Urinary bladder (tissue), 4 donors: Measurements from ENCODE around the gene ALG9. TPM values are rescaled to one million over a fixed set of nuclear protein-coding genes. Genes with fewer than 3 reads are reported as not detected.

Experiments used
- DNase-seq: peaks from one replicate; pipeline ENCODE4 v3.0.0-alpha.2; 2015; ENCODE audit errors: extremely low spot score
- H3K27ac ChIP-seq: one replicate; pipeline ENCODE4 v1.5.1; 2013; ENCODE audit warnings: low read depth, mild to moderate bottlenecking, moderate library complexity
- H3K36me3 ChIP-seq: one replicate; pipeline ENCODE4 v1.6.1; 2013; ENCODE audit warnings: mild to moderate bottlenecking, moderate library complexity; ENCODE audit not compliant: insufficient read depth
- H3K4me1 ChIP-seq: one replicate; pipeline ENCODE4 v1.6.1; 2013; ENCODE audit warnings: mild to moderate bottlenecking, moderate library complexity; ENCODE audit not compliant: insufficient read depth
- H3K4me3 ChIP-seq: one replicate; pipeline ENCODE4 v1.5.1; 2013; ENCODE audit warnings: low read depth, low read length
- WGBS: extraction: QIAGEN DNeasy Blood & Tissue Kit; methylation state at CpG from one replicate; pipeline ENCODE4 v1.1.7; 2013; 5-methylcytosine and 5-hydroxymethylcytosine counted together
- polyA plus RNA-seq: library from polyadenylated mRNA; stranded (reverse); fragments of 200-250 nt; gene quantifications from one replicate; pipeline ENCODE4 v1.2.3, GENCODE V29; 2013
- small RNA-seq: library from RNA; depleted of rRNA; stranded (forward); fragments of <200 nt; gene quantifications from one replicate; pipeline ENCODE3, GENCODE V24; 2014
- total RNA-seq: library from RNA; depleted of rRNA; stranded (reverse); fragments of >200 nt; gene quantifications from one replicate; pipeline ENCODE4 v1.2.3, GENCODE V29; 2014
- donor health status: healthy with polysubstance abuse.
- donor health status: healthy.

The ALG9 gene
- total and polyA plus RNA-seq, 2 donors, result 21.3 to 57.7 TPM

GRCh38 chr11:111756097-111756496 is 115.3 kb downstream of the ALG9 start:
- no peak for DNase-seq
- H3K4me1 ChIP-seq, result no peaks in the 10 kb centered on the region
- WGBS, result 98% methylated on average over 6 of the region's 6 CpGs
- peaks cover 7% of the 10 kb centered on the region for H3K36me3 ChIP-seq
- H3K4me3 ChIP-seq, result no peak overlapping the region
- no peak overlapping the region for H3K27ac ChIP-seq

GRCh38 chr11:111749646-111750045 is 121.7 kb downstream of the ALG9 start:
- no peak overlapping the region for H3K27ac ChIP-seq
- no peaks in the 10 kb centered on the region for H3K4me1 ChIP-seq
- no peak for DNase-seq
- H3K36me3 ChIP-seq, result peaks cover 3% of the 10 kb centered on the region
- no peak overlapping the region for H3K4me3 ChIP-seq

DNA sequence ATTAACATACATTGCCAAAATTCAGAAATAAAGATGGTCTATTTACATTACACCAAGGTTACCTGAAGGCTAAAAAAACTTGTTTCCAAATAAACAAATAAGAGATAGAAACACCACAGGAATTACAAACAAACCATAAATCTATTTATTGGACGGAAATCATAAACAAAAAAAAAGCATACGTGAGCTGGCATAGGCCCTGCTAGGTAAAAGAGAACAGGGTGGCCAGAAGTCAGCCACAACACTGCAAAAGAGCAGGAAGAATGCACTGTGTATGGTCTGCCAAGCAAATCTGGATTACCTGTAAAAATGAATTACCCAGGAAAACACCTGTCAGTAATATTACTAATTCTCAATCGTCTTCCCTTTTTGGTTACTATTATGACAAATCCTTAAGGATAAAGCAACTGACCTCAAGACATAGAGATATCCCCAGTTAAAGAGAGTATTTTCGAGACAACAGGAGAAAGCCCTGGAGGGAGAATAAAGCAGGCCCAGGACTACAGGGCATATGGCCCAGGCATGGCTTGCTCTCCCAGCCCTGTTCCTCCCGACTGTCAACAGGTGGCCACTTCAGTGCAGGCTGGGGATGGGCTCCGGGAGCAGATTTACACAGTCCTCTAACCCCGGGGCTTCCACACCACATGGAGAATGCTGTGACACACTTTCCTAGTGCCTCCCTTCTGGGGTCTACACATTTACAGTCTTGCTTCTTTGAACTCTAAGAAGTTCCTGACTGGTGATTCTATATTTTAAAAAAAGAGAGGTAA is 123.2 kb downstream of the ALG9 start:
- H3K4me1 ChIP-seq, result no peaks in the 10 kb centered on the region
- DNase-seq, result no peak
- peak overlapping the region; percentile 28 for H3K27ac ChIP-seq
- H3K36me3 ChIP-seq, result peaks cover 5% of the 10 kb centered on the region
- H3K4me3 ChIP-seq, result no peak overlapping the region
- WGBS, result 63% methylated on average over 7 of the region's 7 CpGs

- H3K27ac ChIP-seq, result no peak overlapping the region
- H3K4me3 ChIP-seq, result no peak overlapping the region
- no peaks in the 10 kb centered on the region for H3K4me1 ChIP-seq
- no peak for DNase-seq
- WGBS, result 88% methylated on average over 6 of the region's 6 CpGs
- H3K36me3 ChIP-seq, result peaks cover 3% of the 10 kb centered on the region
These were observed 125.5 kb downstream of the ALG9 start for GRCh38 chr11:111745719-111746504.

GRCh38 chr11:111743700-111744099 is 127.7 kb downstream of the ALG9 start:
- Histone ChIP-seq H3K4me3 (no peak overlapping the region), H3K27ac (no peak overlapping the region), H3K4me1 (no peaks in the 10 kb centered on the region), H3K36me3 (peaks cover 2% of the 10 kb centered on the region)
- DNase-seq, result no peak
- WGBS, result 94% methylated on average over 2 of the region's 2 CpGs

- 97% methylated on average over 2 of the region's 2 CpGs for WGBS
- no peak for DNase-seq
- H3K27ac ChIP-seq, result no peak overlapping the region
- peaks cover 2% of the 10 kb centered on the region for H3K36me3 ChIP-seq
- H3K4me3 ChIP-seq, result no peak overlapping the region
- H3K4me1 ChIP-seq, result no peaks in the 10 kb centered on the region
These were observed 129.6 kb downstream of the ALG9 start for GRCh38 chr11:111741751-111742150.

- no peaks in the 10 kb centered on the region for H3K4me1 ChIP-seq
- no peak overlapping the region for H3K27ac ChIP-seq
- no peaks in the 10 kb centered on the region for H3K36me3 ChIP-seq
- H3K4me3 ChIP-seq, result no peak overlapping the region
- WGBS, result 92% methylated on average over 2 of the region's 2 CpGs
- DNase-seq, result no peak
These were observed 132.1 kb downstream of the ALG9 start for GRCh38 chr11:111739299-111739698.

GRCh38 chr11:111737444-111738210 is 133.8 kb downstream of the ALG9 start:
- 57% methylated on average over 14 of the region's 14 CpGs for WGBS
- no peaks in the 10 kb centered on the region for H3K4me1 ChIP-seq
- H3K27ac ChIP-seq, result peak overlapping the region; percentile 46
- no peaks in the 10 kb centered on the region for H3K36me3 ChIP-seq
- no peak for DNase-seq
- no peak overlapping the region for H3K4me3 ChIP-seq

- no peaks in the 10 kb centered on the region for H3K4me1 ChIP-seq
- no peak overlapping the region for H3K4me3 ChIP-seq
- DNase-seq, result no peak
These were observed 134.5 kb downstream of the ALG9 start for GRCh38 chr11:111736621-111737443.

More at GRCh38 chr11:111736621-111737443, 134.5 kb downstream of the ALG9 start:
- peak overlapping the region; percentile 91 for H3K27ac ChIP-seq
- H3K36me3 ChIP-seq, result no peaks in the 10 kb centered on the region
- WGBS, result 75% methylated on average over 15 of the region's 15 CpGs

Small RNA genes lying within 50 kb of the gene (small RNA-seq; reads per million reads assigned to genes)
- gene GNG5P3 (not detected), gene RPL37AP8 (not detected)

Other genes with a start within 250 kb of the ALG9 start
- gene PPP2R1B, start 105.2 kb downstream of the ALG9 start, total RNA-seq, result 22.7 TPM
- 6.8 TPM for gene PPP2R1B, start 105.2 kb downstream of the ALG9 start, polyA plus RNA-seq
- 4.2 TPM for gene FDXACB1, start 7.6 kb upstream of the ALG9 start, total RNA-seq
- gene FDXACB1, start 7.6 kb upstream of the ALG9 start, polyA plus RNA-seq, result 1.5 TPM
- 13.1 TPM for gene CFAP68, start 8.0 kb upstream of the ALG9 start, total RNA-seq
- 17.9 TPM for gene CFAP68, start 8.0 kb upstream of the ALG9 start, polyA plus RNA-seq
- 21.3 TPM for gene CRYAB, start 40.2 kb upstream of the ALG9 start, total RNA-seq
- 231 TPM for gene CRYAB, start 40.2 kb upstream of the ALG9 start, polyA plus RNA-seq
- gene HSPB2, start 41.2 kb upstream of the ALG9 start, total RNA-seq, result 1.6 TPM
- 10.6 TPM for gene HSPB2, start 41.2 kb upstream of the ALG9 start, polyA plus RNA-seq
- 2.7 TPM for gene C11orf52, start 47.3 kb upstream of the ALG9 start, total RNA-seq
- 2.4 TPM for gene C11orf52, start 47.3 kb upstream of the ALG9 start, polyA plus RNA-seq
- gene DIXDC1, start 65.8 kb upstream of the ALG9 start, total RNA-seq, result 69.4 TPM
- 60.5 TPM for gene DIXDC1, start 65.8 kb upstream of the ALG9 start, polyA plus RNA-seq
- gene DLAT, start 153.8 kb upstream of the ALG9 start, total RNA-seq, result 36.9 TPM
- 23.7 TPM for gene DLAT, start 153.8 kb upstream of the ALG9 start, polyA plus RNA-seq
- gene PIH1D2, start 202.4 kb upstream of the ALG9 start, total RNA-seq, result 4.5 TPM
- gene PIH1D2, start 202.4 kb upstream of the ALG9 start, polyA plus RNA-seq, result 1.0 TPM
- 29.3 TPM for gene NKAPD1, start 202.7 kb upstream of the ALG9 start, total RNA-seq
- 16.0 TPM for gene NKAPD1, start 202.7 kb upstream of the ALG9 start, polyA plus RNA-seq
- 57.0 TPM for gene TIMM8B, start 215.2 kb upstream of the ALG9 start, total RNA-seq
- gene TIMM8B, start 215.2 kb upstream of the ALG9 start, polyA plus RNA-seq, result 82.9 TPM
- gene SDHD, start 215.3 kb upstream of the ALG9 start, total RNA-seq, result 166 TPM
- gene SDHD, start 215.3 kb upstream of the ALG9 start, polyA plus RNA-seq, result 180 TPM